ENCODE measurements around the gene WIZ. TPM values are rescaled to one million over a fixed set of nuclear protein-coding genes. Genes with fewer than 3 reads are reported as not detected.

Gene WIZ
- total RNA-seq (2022) (46.4 and 46.5 TPM in 2 replicates), Bru-seq, nascent RNA (percentile 56 among the genes with signal in this experiment), BruChase-seq, experiment 1, labeled RNA remaining after a 6-hour chase (percentile 77 among the genes with signal in this experiment), BruChase-seq, experiment 2, labeled RNA remaining after a 2-hour chase (percentile 58 among the genes with signal in this experiment)
- long read RNA-seq, full-length matches to known transcripts = 1 of 35 reads
- long read RNA-seq, partial matches to known transcripts = 25 of 35 reads
- long read RNA-seq, other reads (novel, unspliced or antisense) = 9 of 35 reads

GRCh38 chr19:15449620-15450527 lies at the start of gene WIZ:
TSS of gene WIZ (minus strand) at chr19:15449956. CDS start at chr19:15448307, 1,649 bp downstream.
- POLR2A ChIA-PET = interaction anchor here (0.7 kb wide), 1 partner anchor 215 kb away, joined by 3 read pairs; no protein-coding TSS in a partner anchor
- Mint-ChIP-seq H3K4me1 (ENCODE audit: insufficient read depth, unreplicated experiment) (peaks cover 18% of the 10 kb centered on the region), H3K27me3 (ENCODE audit: insufficient read depth, unreplicated experiment) (no peaks in the 10 kb centered on the region), H3K27ac (ENCODE audit: low read depth, unreplicated experiment) (peak within 1 kb of the TSS; percentile 65), H3K36me3 (ENCODE audit: insufficient read depth, unreplicated experiment) (peaks cover 10% of the 10 kb centered on the region), H3K4me3 (ENCODE audit: unreplicated experiment) (peak within 1 kb of the TSS; percentile 61), H3K9me3 (ENCODE audit: unreplicated experiment) (no peaks in the 10 kb centered on the region)
- intact Hi-C loops (cut with micrococcal nuclease) = no loop called here
- peak; percentile 75 for DNase-seq (ENCODE audit: unreplicated experiment)
- CTCF ChIA-PET = interaction anchor here (0.9 kb wide), 1 partner anchor 203 kb away, joined by 5 read pairs; no protein-coding TSS in a partner anchor
- no peak for TF ChIP-seq CTCF (IDR thresholded peaks at IDR 0.05; ENCODE audit: unreplicated experiment)
- no TSS peak for BruUV-seq (replicated peaks)

- CTCF ChIA-PET = no interaction called here
- POLR2A ChIA-PET = no interaction called here
- intact Hi-C loops (cut with micrococcal nuclease) = no loop called here
- no peak for TF ChIP-seq CTCF (IDR thresholded peaks at IDR 0.05; ENCODE audit: unreplicated experiment)
- no peak for DNase-seq (ENCODE audit: unreplicated experiment)
- Mint-ChIP-seq H3K9me3 (ENCODE audit: unreplicated experiment) (peaks cover 7% of the 10 kb centered on the region), H3K36me3 (ENCODE audit: insufficient read depth, unreplicated experiment) (peaks cover 6% of the 10 kb centered on the region), H3K4me1 (ENCODE audit: insufficient read depth, unreplicated experiment) (no peaks in the 10 kb centered on the region), H3K27me3 (ENCODE audit: insufficient read depth, unreplicated experiment) (peaks cover 10% of the 10 kb centered on the region), H3K27ac (ENCODE audit: low read depth, unreplicated experiment) (no peak overlapping the region), H3K4me3 (ENCODE audit: unreplicated experiment) (no peak overlapping the region)
- BruUV-seq (replicated peaks) = no TSS peak
Measured at GRCh38 chr19:15498910-15499309, 49.2 kb upstream of the WIZ start.

- no peak for TF ChIP-seq CTCF (IDR thresholded peaks at IDR 0.05; ENCODE audit: unreplicated experiment)
- DNase-seq (ENCODE audit: unreplicated experiment) = no peak
- H3K4me1 Mint-ChIP-seq (ENCODE audit: insufficient read depth, unreplicated experiment) = no peaks in the 10 kb centered on the region
- intact Hi-C loops (cut with micrococcal nuclease) = no loop called here
- peaks cover 10% of the 10 kb centered on the region for H3K27me3 Mint-ChIP-seq (ENCODE audit: insufficient read depth, unreplicated experiment)
- H3K36me3 Mint-ChIP-seq (ENCODE audit: insufficient read depth, unreplicated experiment) = peaks cover 6% of the 10 kb centered on the region
- H3K4me3 Mint-ChIP-seq (ENCODE audit: unreplicated experiment) = no peak overlapping the region
- no TSS peak for BruUV-seq (replicated peaks)
- CTCF ChIA-PET = interaction anchor here (0.6 kb wide), 1 partner anchor 48 kb away, joined by 3 read pairs; no protein-coding TSS in a partner anchor
- POLR2A ChIA-PET = no interaction called here
- H3K27ac Mint-ChIP-seq (ENCODE audit: low read depth, unreplicated experiment) = no peak overlapping the region
- peaks cover 7% of the 10 kb centered on the region for H3K9me3 Mint-ChIP-seq (ENCODE audit: unreplicated experiment)
Measured at GRCh38 chr19:15498156-15498858, 48.6 kb upstream of the WIZ start.
